Measurements from ENCODE around the gene RAB3IL1. TPM values are rescaled to one million over a fixed set of nuclear protein-coding genes. Genes with fewer than 3 reads are reported as not detected.
A peak's percentile ranks its signal among the peaks of the same experiment; 100 is the strongest.

Gene RAB3IL1
- total RNA-seq, 1 donor from 2014 or later: 0.12 TPM

DNA sequence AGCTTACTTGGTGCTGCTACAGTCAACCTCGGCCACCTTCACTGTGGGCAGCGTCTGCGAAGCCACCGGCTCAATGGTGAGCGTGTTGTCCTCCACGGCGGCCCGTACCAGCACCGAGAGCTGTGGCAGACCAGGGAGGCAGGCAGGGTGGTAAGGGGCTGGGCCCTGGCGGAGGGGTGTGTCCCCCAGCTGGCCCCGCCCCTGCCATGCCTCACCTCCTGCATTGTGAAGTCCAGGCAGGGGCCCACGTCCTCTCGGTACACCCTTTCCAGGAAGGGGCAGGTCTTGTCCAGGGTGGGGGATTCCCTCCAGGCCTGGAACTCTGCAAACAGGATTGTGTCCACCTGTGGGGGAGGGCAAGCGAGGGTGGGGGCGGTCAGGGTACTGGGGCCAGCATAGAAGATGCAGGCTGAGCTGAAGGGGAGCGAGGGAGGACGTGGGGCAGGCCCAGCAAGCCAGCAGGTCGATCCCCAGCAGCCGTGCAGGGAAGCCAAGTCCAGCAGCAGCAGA, 12.8 kb downstream of the RAB3IL1 start:
- DNase-seq (ENCODE audit: low read depth): no peak
- H3K4me3 ChIP-seq (ENCODE audit: low read depth, low read length): peak overlapping the region; percentile 48
- TF ChIP-seq, protein P1, sequence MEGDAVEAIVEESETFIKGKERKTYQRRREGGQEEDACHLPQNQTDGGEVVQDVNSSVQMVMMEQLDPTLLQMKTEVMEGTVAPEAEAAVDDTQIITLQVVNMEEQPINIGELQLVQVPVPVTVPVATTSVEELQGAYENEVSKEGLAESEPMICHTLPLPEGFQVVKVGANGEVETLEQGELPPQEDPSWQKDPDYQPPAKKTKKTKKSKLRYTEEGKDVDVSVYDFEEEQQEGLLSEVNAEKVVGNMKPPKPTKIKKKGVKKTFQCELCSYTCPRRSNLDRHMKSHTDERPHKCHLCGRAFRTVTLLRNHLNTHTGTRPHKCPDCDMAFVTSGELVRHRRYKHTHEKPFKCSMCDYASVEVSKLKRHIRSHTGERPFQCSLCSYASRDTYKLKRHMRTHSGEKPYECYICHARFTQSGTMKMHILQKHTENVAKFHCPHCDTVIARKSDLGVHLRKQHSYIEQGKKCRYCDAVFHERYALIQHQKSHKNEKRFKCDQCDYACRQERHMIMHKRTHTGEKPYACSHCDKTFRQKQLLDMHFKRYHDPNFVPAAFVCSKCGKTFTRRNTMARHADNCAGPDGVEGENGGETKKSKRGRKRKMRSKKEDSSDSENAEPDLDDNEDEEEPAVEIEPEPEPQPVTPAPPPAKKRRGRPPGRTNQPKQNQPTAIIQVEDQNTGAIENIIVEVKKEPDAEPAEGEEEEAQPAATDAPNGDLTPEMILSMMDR (conservative IDR thresholded peaks at IDR 0.05; ENCODE audit: low read depth, low read length): no peak

DNA sequence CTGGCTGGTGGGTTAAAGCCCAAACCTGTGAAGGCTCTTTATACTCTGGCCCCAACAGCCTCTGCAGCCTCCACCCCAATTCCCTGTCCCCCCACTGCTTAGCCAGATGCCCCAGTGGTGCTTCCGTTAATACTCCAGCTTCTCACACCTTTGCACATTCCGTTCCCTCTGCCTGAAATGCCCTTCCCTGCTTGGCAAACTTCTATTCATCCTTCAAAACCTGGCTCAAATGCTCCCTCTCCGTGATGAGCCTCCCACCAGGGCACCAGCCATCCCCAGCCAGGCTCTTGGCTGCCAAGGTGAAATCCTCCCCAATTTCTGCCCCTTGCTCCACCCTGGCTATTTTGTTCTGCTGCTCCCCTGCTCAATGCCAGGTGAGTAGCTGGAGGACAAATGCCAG, 13.5 kb downstream of the RAB3IL1 start:
- TF ChIP-seq, protein P1 (conservative IDR thresholded peaks at IDR 0.05; ENCODE audit: low read depth, low read length): no peak
- H3K4me3 ChIP-seq (ENCODE audit: low read depth, low read length): peak overlapping the region; percentile 48
- DNase-seq (ENCODE audit: low read depth): no peak

DNA sequence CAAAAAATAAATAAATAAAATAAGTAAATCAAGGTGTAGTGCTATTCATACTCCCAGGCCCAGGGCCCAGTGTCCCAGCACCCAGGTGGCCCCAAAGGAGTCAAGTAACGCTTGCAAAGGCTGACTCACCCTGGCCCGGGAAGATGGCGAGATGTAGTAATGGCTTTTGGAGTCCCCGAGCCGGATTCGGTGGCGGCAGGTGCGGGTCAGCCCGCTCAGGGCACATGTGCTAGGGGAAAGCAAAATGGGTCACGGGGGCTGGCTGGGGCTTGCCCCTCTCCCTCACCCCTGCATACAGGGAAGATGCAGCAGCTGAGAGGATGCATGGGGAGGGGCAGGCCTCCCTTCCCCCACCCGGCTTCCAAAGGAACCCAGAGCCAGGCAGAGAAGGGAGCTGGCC, 15.1 kb downstream of the RAB3IL1 start:
- DNase-seq (ENCODE audit: low read depth): no peak
- TF ChIP-seq, protein P1 (conservative IDR thresholded peaks at IDR 0.05; ENCODE audit: low read depth, low read length): no peak
- no peak overlapping the region for H3K4me3 ChIP-seq (ENCODE audit: low read depth, low read length)

DNA sequence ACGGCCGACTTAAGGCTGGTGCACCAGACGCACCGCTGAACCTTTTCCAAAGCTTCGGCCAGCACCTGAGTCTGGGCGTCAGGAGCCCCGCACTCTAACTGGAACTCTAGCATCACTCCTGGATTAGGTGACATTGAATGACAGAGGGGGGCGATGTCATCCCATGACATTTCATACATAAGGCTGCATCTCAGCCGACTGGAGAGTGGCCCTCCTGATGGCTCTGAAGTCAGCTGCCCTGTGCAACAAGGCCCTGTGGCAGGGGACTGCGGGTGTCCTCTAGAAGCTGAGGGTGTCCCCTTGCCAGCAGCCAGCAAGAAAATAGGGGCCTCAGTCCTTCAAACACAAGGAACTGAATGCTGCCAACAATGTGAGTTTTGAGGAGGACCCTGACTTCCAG, 16.0 kb downstream of the RAB3IL1 start:
- TF ChIP-seq, protein P1 (conservative IDR thresholded peaks at IDR 0.05; ENCODE audit: low read depth, low read length): no peak
- DNase-seq (ENCODE audit: low read depth): no peak
- H3K4me3 ChIP-seq (ENCODE audit: low read depth, low read length): no peak overlapping the region

DNA sequence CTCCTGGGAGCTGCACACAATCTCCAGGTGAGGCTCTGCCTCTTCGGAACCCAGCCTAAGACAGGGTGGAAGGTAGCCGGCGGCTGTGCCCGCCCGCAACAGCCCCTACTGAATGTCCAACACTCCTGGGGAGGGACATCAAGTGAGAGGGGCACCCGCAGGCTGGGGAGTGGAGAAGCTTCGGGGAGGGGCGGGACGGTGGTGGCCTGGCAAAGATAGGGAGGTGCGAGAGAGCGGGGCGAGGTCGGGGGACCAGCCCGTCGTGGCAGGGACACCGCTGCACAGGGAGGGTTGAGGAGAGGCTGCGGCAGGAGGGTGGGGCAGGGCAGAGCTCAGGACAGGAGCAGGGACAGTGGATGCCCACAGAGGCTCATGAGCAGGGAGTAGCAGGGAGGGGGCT, 17.1 kb downstream of the RAB3IL1 start:
- TF ChIP-seq, protein P1 (conservative IDR thresholded peaks at IDR 0.05; ENCODE audit: low read depth, low read length): no peak
- H3K4me3 ChIP-seq (ENCODE audit: low read depth, low read length): no peak overlapping the region
- no peak for DNase-seq (ENCODE audit: low read depth)

DNA sequence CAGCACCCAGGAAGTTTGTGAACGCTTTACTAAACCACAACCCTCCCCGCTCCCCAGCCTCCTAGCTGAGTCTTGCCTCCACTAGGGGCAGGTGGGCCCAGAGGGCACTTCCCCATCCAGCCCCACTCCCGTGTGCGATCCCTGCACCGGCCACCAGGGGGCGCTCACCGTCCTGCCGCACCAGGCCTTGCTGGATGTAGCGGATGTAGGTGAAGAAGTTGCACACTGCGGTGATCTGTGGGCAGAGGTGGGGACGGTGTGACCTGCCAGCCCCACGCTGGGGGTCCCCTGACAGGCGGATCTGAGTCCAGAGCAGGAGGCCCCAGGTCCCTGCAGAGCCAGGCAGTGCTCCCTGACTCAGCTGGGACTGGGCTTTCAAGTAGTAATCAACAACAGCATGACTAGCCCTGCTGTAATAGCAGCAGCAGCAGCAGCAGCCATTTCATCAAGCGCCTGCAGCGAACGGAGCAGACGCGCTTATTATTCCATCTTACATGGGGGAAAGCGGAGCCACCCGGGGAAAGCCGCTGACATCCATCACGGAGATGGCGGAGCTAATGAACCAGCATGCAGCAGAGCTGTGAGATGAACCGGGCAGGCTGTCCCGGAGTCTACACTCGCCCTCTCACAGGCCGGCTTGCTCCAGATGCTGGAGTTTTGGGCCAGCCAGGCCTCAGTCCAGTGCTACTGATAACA, 18.1 kb downstream of the RAB3IL1 start:
- no peak for DNase-seq (ENCODE audit: low read depth)

More for the DNA sequence above, 18.1 kb downstream of the RAB3IL1 start:
- H3K4me3 ChIP-seq (ENCODE audit: low read depth, low read length): no peak overlapping the region
- TF ChIP-seq, protein P1 (conservative IDR thresholded peaks at IDR 0.05; ENCODE audit: low read depth, low read length): peak; percentile 97

All from epithelial cell of proximal tubule (primary cell).